ENCODE measurements around the gene RPS14.

RPS14 gene

DNA sequence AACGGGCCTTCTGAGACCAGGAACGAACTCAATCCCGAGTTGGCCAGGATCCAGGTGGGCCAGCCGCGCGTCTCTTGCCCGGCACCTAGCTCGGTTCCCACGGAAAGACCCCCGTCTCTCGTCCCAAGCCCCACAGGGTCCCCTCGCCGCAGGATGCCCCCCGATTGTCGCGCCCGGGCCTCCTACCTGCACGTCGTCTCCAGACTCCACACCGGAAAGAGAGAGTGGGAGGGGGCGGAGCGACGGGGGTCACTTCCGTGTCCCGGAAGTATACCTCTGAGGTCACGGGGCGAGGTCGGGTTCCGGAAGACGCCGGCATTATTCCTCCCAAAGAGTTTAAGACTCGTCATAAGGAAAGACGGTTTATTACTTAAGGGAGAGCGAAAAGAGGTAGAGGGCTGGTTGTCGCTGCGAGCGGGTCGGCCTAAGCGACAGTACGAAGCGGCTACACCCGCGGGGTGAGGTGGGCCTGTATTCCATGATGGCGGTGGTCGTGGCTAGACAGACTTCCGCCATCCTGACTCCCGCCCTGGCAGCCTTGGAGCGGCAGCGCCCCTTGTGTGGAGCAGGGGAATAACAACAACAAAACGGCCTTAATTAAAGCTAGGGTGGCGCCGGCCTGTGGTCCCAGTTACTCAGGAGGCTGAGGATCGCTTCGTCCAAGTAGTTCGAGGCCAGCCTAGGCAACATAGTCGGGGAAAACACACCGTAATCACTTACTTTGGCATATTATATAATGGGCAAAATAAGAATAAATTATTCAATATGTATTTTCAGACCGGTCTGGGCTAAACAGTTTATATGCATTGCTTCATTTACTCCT, at the start of gene RPS14:
Gene RPS14, minus strand, starts transcription at position 223 of the 823 bp plus-strand sequence. CDS start 2,006 bp downstream, outside the sequence.
- DNase-seq: peak; percentile 94

DNA sequence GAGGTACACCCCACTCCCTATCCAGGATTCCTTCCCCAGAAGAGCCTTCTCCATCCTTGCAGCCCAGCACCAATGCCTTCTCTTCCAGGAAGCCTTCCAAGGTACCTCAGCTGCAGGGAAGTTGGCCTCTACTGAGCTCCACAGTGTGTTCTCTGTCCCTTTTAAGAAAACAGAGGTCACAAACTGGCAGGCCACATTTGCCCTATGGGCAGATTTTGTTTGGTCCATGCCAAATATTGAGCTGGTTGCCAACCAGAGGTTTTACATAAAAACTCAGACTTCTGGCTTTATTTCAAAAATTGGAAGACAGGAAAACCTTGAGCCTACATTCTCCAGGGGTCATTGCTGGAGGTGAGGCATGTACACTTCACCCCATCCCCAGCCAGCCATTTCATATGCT, 49.4 kb upstream of the RPS14 start:
- no peak for DNase-seq

DNA sequence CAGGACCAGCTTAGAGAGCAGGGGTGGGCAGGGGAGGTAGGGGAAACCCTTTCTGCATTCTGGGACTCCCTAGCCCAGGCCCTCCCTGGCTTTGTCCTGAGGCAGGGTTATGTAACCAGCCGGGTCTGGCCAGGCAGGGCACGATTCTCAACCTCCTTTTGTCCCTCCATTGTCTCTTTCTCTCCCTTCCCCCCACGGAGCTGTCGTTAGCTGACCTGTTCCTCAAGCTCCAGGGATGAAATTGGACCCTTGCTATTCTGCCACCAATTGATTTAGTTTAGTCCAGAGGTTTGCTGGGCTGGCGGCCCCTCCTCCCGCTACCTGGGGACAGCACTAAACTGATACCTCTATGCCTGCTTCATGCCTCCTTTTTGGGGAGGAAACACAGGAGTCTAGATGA, 49.0 kb upstream of the RPS14 start:
- no peak for DNase-seq

DNA sequence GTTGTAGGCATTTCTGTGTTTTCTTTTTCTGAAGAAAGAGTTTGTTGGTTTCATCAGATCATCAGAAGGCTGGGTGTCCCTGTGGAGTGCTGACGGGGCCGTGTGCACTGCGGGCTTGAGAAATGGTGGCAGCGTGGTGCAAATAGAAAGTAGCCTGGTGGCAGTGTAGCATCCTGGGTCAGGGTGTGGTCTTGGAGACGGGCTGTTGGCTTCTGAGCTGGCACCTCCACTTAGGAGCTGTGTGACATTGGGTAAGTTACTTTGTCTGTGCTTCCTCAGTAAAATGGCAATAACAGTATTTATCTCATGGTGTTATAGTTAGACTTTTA, 48.4 kb upstream of the RPS14 start:
- no peak for DNase-seq

DNA sequence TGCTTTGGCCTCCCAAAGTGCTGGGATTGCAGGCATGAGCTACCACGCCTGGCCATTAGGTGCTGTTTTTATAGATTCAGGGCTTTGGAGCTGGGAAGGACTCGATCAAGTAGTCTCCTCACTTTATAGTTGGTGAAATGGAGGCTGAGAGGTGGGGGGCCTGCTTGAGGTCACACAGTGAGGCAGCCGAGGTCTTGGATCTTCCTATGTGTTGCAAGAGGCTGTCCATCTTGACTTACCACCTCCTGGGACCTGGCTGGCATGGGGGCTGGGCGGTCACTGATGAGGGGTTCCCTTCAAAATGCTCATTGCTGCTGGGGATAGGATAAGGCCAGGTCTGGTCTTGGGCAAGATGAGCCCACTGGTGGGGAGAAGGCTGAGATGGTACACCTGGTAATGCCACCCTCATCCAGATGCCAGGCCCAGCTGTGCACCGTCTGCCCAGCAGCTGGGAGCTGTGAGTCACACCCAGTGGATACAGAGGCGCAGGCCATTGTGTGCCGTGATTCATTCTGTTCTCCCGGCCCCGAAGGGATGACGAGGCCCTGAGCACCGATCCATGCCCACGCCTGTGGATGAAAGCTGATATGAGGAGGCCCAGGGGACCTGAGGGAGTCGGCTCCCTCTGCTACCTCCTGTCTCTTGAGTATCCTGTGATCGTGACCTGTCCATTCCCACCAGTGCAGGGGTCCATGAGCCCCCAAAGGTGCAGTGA, 47.9 kb upstream of the RPS14 start:
- no peak for DNase-seq

DNA sequence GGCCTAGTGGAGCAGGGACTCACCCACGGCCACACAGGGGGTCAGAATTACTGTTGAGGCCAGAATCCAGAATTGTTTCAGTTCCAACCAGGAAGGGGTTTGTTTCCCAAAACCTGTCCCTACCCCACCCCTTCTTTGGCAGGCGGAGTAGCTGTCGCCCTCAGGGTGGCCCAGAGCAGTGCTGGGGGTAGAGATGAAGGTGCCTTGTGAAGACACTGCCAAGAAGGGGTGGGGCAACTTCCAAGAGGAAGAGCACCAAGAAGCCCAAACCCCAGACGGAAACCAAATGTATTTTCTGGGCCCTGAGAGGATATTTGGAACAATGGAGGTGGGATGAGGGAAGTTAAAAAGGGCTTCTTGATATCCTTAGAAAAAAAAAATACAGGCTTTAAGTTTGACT, 47.0 kb upstream of the RPS14 start:
- DNase-seq: no peak

DNA sequence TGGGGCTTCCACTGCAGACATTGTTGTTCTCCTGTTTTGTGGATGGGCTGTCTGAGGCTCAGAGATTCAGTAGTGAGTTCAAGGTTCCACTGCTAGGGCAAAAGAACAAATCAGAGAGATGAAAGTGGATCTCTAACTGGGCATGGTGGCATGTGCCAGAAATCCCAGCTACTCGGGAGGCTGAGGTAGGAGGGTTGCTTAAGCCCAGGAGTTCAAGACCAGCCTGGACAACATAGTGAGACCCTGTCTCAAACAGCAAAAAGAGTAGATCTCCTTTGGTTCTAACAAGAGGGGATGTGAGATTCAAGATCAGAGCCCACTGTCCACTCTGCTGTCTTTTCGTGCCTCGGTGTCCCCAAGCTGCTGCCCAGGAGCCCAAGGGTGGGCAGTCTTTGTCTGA, 46.6 kb upstream of the RPS14 start:
- no peak for DNase-seq

DNA sequence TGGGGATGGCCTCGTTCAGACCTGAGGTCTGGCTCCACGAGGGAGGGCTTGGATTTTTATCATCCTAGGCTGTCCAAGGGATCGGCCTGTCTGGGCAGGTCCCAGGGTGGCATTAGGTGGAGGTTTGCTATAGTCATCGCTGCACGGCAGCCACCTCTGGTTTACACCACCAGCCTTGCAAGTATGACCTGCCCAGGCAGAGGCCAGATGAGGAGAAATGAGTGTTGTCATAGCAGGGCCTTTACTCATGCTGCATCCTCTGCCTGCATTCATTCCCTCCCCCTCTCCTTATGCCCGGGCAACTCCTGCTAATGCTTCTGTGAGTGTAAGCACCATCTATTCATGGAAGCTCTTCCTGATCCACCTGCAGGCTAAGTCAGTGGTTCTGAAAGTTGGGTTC, 43.1 kb upstream of the RPS14 start:
- DNase-seq: no peak

DNA sequence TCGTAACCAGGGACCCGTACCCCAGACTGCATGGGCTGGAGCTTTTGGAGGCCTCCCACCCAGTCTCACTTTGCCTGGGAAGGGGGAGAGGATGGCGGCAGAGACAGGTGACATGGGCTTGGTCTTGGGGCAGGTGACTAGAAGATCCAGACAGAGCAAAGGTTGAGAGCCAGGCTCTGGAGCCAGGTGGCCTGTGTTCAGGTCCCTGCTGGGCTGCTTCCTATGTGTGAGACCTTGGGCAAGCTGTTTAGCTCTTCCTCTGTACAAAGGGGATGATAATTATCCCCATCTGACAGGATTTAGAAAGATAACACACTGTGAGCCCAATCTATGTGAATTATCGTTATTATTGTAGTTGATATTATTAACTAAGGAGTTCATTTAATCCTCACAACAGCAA, 42.3 kb upstream of the RPS14 start:
- no peak for DNase-seq

DNA sequence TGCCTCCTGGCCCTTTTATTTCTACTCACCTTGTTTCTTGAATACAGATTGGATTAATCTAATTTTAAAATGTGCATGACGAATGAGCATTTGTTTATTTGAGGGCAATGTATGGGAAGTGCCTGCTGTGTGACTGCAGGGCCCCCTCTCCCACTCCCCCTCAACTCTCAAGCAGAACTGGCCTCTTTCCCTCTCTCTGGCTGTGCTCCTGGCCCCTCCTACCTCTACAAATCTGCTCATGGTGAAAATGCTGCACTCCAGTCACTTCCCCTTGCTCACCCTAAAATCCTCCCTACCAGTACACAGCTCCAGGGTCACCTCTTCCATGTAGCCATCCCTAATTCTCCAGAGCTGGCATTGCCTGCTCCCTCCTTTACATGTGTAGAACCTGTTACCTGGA, 41.2 kb upstream of the RPS14 start:
- DNase-seq: no peak

DNA sequence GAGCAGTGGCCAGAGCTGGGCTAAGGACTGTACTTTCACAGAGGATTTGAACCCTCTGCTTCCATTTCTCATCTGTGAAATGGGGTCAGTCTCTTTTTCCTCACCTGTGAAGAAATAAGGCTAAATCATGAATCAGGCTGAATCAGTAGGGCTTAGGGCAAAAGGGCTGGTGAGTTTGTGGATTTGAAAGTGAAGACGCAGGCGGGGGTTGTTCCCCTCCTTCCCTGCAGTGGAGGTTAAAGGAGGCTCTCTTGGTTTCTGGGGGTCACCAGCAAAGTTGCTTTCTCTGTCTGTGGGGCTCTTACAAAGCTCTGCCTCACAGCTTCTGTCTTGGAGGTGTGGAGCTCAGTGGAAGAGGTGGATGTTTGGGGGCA, 40.7 kb upstream of the RPS14 start:
- no peak for DNase-seq

DNA sequence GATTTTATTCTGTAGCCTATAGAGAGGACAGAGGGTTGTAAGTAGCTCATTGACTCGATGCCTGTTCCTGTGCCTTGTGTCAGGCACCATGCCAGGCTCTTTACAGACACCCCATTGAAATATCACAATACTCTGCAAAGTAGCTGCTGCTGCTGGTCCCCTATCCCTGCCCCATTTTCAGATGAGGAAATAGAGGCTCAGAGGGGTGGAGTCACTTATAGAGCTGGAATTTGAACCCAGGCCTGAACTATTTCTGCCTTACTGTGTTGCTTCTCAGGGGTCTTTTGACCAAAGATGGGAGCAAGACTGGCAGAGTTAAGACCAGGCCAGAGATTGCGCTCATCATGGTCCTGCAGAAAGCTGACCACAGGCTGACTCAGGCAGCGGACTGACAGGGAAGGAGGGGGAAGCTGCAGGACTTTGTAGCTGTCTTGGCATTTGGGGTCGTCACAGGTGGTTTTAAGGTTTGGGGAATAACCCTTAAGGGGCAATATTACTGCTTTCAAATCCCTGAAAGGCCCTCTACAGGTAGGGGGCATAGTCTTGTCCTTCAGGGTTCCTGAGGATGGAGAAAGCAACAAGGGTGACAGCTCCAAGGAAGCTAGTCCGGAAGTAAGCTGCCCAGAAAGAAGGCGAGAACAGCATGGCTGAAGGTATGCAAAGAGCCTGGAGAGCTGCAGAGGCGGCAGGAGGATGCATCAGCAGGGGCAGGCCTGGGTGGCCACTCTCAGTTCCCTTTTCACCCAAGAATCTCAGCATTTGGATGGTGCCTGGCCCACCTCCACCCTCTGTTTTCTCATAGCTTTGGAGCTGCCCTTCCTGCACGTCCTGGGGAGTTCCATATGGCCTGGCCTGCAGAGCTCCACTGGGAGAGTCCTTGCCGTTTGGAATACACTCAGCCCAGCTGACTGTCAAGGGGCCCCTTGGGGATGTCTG, 40.1 kb upstream of the RPS14 start:
- no peak for DNase-seq

DNA sequence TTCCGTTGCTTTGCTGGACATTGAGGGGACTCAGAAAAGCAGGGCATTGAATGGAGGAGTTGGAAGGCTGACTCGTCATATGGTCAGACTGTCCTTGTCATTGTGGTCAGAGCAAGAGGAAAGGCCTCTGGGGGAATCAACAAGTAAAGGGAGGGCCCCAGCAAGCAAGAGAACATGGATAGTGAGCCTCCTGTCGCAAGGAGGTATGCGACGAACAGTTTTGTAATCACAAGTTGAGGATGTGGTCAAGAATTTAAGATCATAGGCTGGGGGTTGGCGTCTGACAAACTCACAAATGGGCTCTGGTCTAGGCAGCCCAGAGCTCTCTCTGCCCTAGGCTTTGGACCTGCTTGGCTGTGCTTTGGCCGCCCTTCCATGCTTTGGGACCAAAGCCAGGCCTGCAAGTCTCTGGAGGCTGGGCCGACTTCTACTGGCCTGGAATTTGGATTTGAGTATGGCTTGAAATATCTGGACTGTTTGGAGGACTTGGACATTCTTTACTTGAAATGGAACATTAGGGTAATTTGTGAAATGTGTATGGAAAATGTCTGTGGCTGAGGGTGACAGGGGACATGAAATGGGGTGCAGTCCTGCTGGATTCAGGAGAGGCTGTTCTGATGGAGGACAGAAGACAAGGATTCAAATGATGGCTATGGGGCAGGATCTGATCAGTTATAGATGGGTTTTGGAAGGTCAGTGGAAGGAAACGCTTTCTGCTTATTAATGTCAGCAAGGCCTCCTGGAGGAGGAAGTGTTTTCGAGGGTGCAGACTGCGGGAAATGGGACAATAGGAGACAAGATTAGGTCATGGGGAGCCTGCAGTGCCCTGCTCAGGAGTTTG, 39.2 kb upstream of the RPS14 start:
- DNase-seq: no peak

DNA sequence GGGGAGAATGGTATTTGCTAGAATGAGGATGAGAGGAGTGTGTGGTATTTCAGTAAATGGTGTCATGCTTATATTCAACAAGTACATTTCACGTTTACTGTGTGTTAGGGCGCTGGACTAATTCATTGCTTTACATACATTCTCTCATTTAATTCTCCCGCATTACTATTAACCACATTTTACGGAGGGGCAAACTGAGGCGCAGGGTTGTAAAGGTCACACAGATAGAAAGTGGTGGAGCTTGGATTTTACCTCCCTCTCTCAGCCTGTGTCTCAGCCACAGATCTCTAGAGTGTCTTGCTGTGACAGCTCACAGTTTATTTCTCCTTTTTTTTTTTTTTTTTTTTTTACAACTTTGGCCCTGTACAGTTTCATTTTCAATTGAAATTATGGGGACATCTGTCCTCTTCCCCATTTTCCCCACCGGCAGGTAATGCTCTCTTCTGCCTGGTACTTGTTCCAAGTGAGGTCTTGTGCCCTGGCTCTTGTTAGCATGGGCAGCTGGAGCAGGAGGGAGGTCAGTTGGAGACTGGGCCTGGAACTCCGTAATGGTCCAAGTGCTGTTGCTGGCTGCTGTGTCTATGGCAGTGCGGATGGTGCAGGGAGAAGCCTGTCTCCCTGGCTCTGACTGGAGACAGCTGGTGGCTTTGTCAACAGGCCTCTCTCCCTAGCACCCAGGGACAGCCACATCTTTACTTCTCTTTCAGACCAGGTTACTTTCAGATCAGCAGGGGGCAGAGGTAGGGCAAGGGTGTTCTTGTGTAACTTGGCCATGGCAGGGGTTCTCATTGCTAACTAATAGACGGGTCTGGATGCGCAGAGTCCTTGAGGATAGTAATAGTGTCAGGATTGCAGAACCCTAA, 37.9 kb upstream of the RPS14 start:
- DNase-seq: no peak

DNA sequence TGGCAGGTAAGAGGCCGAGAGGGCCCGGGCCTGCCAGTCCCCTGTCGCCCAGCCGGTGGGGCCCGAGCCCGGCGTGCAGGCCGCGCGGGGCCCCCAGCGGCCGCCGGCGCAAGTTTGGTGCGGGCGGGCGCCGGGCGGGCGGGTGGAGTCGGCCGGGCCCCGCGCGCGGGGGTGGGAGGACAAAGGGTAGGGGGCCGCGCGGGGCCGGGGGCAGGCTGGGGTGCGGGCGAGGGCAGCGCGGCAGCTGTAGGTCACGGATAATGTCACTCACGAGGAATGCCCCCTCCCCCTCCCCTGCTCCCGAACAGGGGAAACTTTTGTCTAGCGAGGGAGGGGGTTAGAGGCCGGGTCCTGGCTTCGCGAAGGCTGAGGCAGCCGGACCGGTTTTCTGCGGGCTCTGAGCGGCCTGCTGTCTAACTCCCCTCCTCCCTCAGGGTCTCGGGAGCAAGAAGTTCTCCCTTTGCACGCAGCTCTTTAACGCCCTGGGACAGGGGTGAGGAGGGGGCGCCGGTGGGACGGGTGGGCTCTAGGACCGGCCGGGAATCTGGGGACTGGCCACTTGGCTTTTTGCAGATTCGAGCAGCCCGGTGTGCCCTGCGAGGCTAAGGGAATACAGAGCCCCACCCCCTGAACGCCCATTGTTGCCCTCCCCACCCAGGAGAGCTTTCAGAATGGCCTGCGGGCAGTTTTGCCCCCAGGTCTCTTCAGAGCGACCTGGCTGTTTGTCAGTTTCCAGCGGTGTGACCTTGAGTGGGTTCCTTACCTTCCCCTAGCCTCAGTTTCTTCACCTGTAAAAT, 37.1 kb upstream of the RPS14 start:
- no peak for DNase-seq

DNA sequence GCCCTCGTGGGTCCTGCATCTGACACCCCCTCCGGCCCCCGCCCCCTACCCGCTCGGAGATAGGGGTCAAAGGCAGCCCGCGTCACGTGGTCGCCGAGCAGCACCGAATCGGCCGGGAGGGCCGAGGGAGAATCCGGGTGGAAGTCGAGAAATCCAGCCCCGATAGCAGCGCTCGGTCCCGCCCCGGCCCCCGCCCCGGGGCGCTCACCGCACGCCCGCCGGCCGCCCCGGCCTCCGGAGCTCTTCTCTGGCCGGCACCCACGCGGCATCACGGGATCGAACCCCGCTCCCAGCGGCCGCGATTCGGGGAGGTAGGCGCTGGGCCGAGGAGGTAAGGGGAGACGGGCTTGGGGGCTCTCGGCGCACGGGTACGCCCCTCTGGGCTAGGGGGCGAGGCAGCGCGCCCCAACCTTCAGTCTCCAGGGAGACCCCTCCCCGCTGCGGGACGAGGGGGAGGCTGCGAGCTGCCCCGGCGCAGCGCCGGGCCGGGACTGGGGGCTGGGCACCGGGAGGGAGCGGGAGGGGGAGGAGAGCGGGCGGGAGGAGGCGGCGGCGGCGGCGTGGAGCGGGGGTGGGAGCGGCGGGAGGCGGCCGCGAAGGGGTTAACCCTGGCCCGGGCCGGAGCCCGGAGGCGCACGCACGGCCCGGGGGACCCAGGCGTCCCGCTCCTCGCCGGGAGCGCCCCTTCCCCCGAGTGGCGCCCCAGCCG, 36.3 kb upstream of the RPS14 start:
- DNase-seq: peak; percentile 12

DNA sequence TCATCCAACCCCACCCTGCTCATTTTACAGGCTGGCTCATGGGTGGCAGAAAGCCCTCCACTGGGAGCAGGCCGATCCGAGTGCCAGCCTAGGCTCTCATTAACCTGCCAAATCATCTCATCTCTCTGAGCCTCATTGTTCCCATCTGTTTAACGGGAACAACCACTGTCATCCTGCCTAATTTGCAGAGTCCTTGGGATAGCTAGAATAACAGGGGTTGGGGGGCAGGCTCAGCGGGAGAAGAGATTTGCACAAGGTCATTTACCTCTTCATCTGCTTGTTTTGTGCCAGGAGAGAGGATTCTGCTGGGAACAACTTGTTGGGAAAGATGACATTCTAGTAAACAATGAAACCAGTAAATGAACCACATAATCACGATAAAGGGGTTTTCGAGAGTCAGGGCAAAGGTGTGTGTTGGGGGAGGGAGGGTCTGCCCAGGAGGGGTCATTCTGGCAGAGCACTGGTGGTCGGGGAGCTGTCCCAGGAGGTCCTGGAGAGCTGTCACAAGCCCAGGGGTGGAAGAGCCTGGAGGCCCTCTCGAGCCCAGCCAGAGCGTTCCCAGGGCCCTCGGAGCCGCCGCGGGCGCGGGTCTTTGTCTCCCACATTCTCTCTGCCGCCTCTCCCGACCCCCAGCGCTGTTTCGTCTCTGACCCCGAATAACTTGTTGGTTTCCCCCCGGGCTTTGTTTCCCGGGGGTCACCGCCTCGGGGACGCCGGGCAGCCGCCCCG, 35.6 kb upstream of the RPS14 start:
- DNase-seq: no peak

DNA sequence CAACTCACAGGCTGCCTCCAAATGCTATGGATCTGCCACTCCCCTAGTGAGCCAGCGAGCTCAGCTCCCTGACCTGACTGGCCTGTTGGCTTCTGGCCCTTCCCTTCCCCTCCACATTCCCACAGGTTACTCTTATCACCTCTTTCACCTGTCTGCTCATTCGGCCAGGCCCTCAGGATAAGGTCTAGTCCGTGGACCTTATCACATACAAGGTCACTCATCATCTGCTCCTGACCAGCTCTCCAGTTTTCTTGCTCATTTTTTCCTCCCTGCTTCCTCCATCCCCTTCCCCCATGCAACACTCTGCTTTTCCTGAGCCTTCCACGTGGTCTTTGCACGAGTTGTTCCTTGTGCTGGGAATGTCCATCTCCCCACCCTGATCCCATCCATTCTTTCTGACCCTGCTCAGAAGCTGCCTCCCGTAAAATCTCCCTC, 32.5 kb upstream of the RPS14 start:
- no peak for DNase-seq

DNA sequence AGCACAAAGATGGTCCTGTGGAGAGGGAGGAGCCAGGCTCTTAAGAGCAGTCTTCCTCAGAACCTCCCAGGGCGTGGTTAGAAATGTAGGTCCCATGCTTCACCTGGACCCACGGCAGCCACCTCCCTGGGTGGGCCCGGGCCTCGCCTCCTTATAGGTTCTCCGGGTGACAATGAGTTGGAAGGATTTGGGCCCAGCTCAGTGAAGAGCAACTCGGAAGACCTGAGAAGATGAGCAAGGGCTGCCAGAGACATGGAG, 32.1 kb upstream of the RPS14 start:
- DNase-seq: no peak

DNA sequence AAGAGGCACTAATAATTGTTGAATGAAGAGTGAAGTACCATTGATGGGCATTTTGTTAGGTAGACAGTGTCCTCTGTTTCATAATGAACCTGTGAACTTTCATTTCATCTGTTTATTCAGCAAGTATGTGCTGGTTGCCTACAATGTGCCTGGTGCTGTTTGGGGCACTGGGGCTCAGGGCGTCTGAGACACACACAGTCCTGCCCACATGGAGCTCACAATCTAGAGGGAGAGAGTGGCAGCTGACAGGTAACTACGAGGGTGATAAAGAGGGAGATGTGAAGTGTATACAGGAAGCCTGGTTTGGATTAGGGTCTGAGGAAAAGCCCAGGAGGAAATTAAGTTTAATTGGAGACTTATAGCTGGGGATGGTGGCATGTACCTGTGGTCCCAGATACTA, 29.9 kb upstream of the RPS14 start:
- DNase-seq: no peak

All from activated CD4-positive, alpha-beta T cell treated with anti-CD3 and anti-CD28 coated beads, Interleukin-2, amount 50 U/mL, for 16 hours (primary cell).